Measurements from ENCODE around the gene XAF1. TPM values are rescaled to one million over a fixed set of nuclear protein-coding genes. Genes with fewer than 3 reads are reported as not detected.
A peak's percentile ranks its signal among the peaks of the same experiment; 100 is the strongest.

XAF1 gene
- total and polyA plus RNA-seq, 4 donors, result 9.8 to 30.2 (median 17.0) TPM

- Histone ChIP-seq H3K27me3 (ENCODE audit: control insufficient read depth, insufficient read depth, low read length) (peaks cover 2% of the 10 kb centered on the region), H3K4me1 (ENCODE audit: control insufficient read depth, insufficient read depth, low read length) (peaks cover 17% of the 10 kb centered on the region), H3K27ac (ENCODE audit: low read depth, low read length) (peak overlapping the region; percentile 61), H3K9me3 (ENCODE audit: control insufficient read depth, insufficient read depth, low read length) (no peaks in the 10 kb centered on the region), H3K36me3 (ENCODE audit: control insufficient read depth, insufficient read depth, low read length) (no peaks in the 10 kb centered on the region), H3K4me3 (ENCODE audit: low read depth, low read length) (no peak overlapping the region)
- 23% methylated on average over 3 of the region's 7 CpGs for WGBS (ENCODE audit: insufficient coverage)
- DNase-seq (ENCODE audit: low read depth in 4 of 6, low spot score in 6 of 6), result peak in 2 of 6 donors; percentile 3 to 35
These were observed 3.6 kb upstream of the XAF1 start for GRCh38 chr17:6752068-6752909.

DNA sequence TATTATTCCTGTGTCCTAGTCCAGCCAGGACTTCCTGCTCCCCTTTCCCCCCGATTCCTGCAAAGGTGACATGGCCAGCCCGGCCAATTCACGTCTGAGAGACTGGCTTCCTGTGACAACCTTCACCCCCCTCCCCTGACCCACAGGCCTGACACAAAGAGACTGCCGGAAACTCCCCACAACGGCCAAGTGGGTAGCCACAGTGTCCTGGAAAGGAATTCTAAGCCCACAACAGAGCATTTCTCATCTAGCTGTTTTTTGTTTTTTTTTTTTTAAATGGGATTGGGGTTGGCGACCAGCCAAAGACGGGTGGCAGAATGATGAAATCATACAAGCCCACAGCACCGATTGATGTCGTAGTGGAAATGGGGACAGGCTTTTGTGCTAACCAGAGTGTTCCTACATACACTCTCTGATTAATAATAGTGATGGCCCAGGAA lies 2.8 kb upstream of the XAF1 start:
- peak in 3 of 6 donors; percentile 23 to 68 (median 65) for DNase-seq (ENCODE audit: low read depth in 4 of 6, low spot score in 6 of 6)
- WGBS (ENCODE audit: insufficient coverage), result 19% methylated on average over 5 of the region's 9 CpGs
- H3K27ac ChIP-seq (ENCODE audit: low read depth, low read length), result peak overlapping the region; percentile 49
- H3K4me1 ChIP-seq (ENCODE audit: control insufficient read depth, insufficient read depth, low read length), result peaks cover 17% of the 10 kb centered on the region
- no peaks in the 10 kb centered on the region for H3K36me3 ChIP-seq (ENCODE audit: control insufficient read depth, insufficient read depth, low read length)
- no peak overlapping the region for H3K4me3 ChIP-seq (ENCODE audit: low read depth, low read length)
- H3K27me3 ChIP-seq (ENCODE audit: control insufficient read depth, insufficient read depth, low read length), result peaks cover 2% of the 10 kb centered on the region
- H3K9me3 ChIP-seq (ENCODE audit: control insufficient read depth, insufficient read depth, low read length), result no peaks in the 10 kb centered on the region

DNA sequence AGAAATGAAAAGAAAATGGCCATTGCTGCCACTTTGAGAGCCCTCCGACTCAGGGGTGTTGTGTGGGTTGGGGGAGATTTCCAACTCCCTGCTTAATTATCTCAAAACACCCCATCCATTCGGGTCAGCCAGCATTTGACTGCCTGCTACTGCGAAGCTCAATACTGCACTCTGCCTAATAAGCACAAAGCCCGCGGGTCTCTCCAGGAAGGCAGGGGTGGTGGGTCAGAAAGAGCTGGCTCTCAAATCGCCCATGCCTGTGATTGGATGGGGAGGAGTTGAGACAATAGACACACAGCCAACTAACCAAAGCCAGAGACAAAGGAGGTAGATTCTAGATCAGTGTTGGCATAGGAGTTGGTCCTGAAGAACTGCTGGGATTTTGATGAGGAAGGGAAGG lies 2.3 kb upstream of the XAF1 start:
- Histone ChIP-seq H3K4me1 (ENCODE audit: control insufficient read depth, insufficient read depth, low read length) (peaks cover 17% of the 10 kb centered on the region), H3K36me3 (ENCODE audit: control insufficient read depth, insufficient read depth, low read length) (no peaks in the 10 kb centered on the region), H3K4me3 (ENCODE audit: low read depth, low read length) (no peak overlapping the region), H3K9me3 (ENCODE audit: control insufficient read depth, insufficient read depth, low read length) (no peaks in the 10 kb centered on the region), H3K27ac (ENCODE audit: low read depth, low read length) (no peak overlapping the region), H3K27me3 (ENCODE audit: control insufficient read depth, insufficient read depth, low read length) (peaks cover 2% of the 10 kb centered on the region)
- WGBS (ENCODE audit: insufficient coverage), result no CpG with 5 or more reads among the region's 6 CpGs
- DNase-seq (ENCODE audit: low read depth in 4 of 6, low spot score in 6 of 6), result peak in 1 of 6 donors; percentile 34

DNA sequence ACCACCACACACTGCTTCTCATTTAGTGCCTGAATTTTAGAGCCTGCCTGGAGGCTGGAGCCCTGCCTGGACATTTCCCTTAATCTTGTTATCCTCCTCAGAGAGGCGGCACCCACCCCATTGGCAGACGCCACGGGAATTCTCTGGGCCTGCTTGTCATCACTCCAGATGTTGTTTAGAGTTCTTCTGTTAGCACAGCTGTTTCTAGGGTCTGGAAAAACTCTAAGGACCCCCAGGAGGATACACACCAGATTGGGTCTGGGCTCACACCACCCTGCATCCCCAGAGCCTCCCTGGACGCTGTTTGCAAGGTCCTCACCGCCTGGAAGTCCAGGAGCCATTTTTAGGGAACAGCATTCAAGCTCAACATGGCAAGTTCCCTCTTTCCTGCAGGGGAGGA lies 565 bp upstream of the XAF1 start:
- peak overlapping the region; percentile 26 for H3K4me3 ChIP-seq (ENCODE audit: low read depth, low read length)
- DNase-seq (ENCODE audit: low read depth in 4 of 6, low spot score in 6 of 6), result no peak
- peaks cover 2% of the 10 kb centered on the region for H3K27me3 ChIP-seq (ENCODE audit: control insufficient read depth, insufficient read depth, low read length)
- no peaks in the 10 kb centered on the region for H3K9me3 ChIP-seq (ENCODE audit: control insufficient read depth, insufficient read depth, low read length)
- no peaks in the 10 kb centered on the region for H3K36me3 ChIP-seq (ENCODE audit: control insufficient read depth, insufficient read depth, low read length)
- peak overlapping the region; percentile 79 for H3K27ac ChIP-seq (ENCODE audit: low read depth, low read length)
- H3K4me1 ChIP-seq (ENCODE audit: control insufficient read depth, insufficient read depth, low read length), result peaks cover 17% of the 10 kb centered on the region
- WGBS (ENCODE audit: insufficient coverage), result 80% methylated on average over 1 of the region's 5 CpGs

DNA sequence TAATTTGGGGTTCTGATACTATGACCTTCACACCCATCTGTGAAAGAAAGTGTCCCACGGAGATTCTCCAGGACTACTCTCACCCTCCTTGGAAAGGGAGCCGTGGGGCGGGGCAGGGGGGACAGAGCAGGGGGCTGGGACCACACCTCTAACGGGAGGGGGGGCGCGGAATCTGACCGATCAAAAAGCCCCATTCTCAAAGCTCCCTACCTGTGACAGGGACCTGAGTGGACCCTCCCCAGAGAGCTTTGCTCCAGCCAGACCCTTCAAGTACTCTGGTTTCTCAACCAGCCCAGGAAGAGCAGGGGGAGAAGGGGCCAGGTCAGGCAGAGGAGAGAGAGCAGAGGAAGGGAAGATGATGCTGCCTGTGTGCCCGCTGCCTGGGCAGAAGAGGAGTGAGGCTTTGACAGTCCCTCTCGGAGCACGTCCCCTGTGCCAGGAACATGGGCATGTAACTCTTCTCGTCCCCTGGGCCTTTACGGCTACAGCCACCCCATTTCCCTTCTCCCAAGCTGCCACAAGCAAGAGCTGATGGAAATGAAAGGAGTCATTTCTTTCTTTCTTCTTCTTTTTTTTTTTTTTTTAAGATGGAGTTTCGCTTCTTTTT lies 682 bp downstream of the XAF1 start:
- no peak overlapping the region for H3K27ac ChIP-seq (ENCODE audit: low read depth, low read length)
- no peak for DNase-seq (ENCODE audit: low read depth in 4 of 6, low spot score in 6 of 6)
- WGBS (ENCODE audit: insufficient coverage), result 53% methylated on average over 4 of the region's 13 CpGs

DNA sequence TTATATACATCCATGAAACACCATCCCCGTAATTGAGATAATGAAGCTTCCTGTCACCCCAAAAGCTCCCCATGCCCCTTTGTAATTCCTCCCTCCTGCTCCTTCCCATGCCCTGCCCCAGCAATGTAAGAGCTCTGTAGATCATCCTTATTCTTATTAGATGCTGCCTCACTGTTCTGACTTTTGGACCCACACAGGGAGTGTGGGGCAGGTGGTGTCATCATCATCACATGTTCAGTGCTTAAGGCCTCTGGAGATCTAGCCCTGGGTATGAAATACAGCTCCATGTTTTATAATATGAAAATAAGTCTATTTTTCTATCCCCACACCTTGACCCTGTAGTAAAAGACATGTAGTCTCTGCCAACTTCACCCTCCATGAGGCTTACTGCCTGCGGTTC lies 1.9 kb downstream of the XAF1 start:
- Histone ChIP-seq H3K4me3 (ENCODE audit: low read depth, low read length) (no peak overlapping the region), H3K27me3 (ENCODE audit: control insufficient read depth, insufficient read depth, low read length) (peaks cover 2% of the 10 kb centered on the region), H3K4me1 (ENCODE audit: control insufficient read depth, insufficient read depth, low read length) (peaks cover 19% of the 10 kb centered on the region), H3K9me3 (ENCODE audit: control insufficient read depth, insufficient read depth, low read length) (no peaks in the 10 kb centered on the region), H3K27ac (ENCODE audit: low read depth, low read length) (no peak overlapping the region), H3K36me3 (ENCODE audit: control insufficient read depth, insufficient read depth, low read length) (no peaks in the 10 kb centered on the region)
- WGBS (ENCODE audit: insufficient coverage), result 100% methylated on average over 1 of the region's 2 CpGs
- DNase-seq (ENCODE audit: low read depth in 4 of 6, low spot score in 6 of 6), result no peak

More for the DNA sequence above, 682 bp downstream of the XAF1 start:
- peaks cover 21% of the 10 kb centered on the region for H3K4me1 ChIP-seq (ENCODE audit: control insufficient read depth, insufficient read depth, low read length)
- peak overlapping the region; percentile 26 for H3K4me3 ChIP-seq (ENCODE audit: low read depth, low read length)
- H3K27me3 ChIP-seq (ENCODE audit: control insufficient read depth, insufficient read depth, low read length), result peaks cover 2% of the 10 kb centered on the region
- H3K9me3 ChIP-seq (ENCODE audit: control insufficient read depth, insufficient read depth, low read length), result no peaks in the 10 kb centered on the region
- H3K36me3 ChIP-seq (ENCODE audit: control insufficient read depth, insufficient read depth, low read length), result no peaks in the 10 kb centered on the region

DNA sequence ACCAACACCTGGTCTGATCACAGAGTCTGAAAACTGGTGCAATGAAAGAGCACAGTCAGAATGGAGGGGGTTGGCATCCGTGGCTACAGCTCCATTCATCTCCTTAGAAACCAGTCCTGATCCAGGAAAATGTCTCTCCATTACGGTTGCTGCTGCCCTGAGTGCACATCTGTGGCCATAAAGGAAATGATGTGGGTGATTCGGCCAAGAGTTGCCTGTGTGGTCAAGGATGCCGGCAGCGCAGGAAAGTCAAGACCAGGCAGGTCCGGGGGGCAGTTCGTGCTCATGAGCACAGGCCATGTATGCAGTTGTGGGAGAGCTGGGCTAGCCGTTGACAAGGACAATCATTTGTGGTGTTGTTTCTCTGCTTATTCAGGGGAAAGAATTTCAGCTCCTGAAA lies 5.9 kb downstream of the XAF1 start:
- DNase-seq (ENCODE audit: low read depth in 4 of 6, low spot score in 6 of 6), result peak in 5 of 6 donors; percentile 24 to 76 (median 48)
- H3K9me3 ChIP-seq (ENCODE audit: control insufficient read depth, insufficient read depth, low read length), result no peaks in the 10 kb centered on the region
- no peak overlapping the region for H3K4me3 ChIP-seq (ENCODE audit: low read depth, low read length)
- H3K4me1 ChIP-seq (ENCODE audit: control insufficient read depth, insufficient read depth, low read length), result peaks cover 8% of the 10 kb centered on the region
- H3K27me3 ChIP-seq (ENCODE audit: control insufficient read depth, insufficient read depth, low read length), result no peaks in the 10 kb centered on the region
- no peak overlapping the region for H3K27ac ChIP-seq (ENCODE audit: low read depth, low read length)
- no peaks in the 10 kb centered on the region for H3K36me3 ChIP-seq (ENCODE audit: control insufficient read depth, insufficient read depth, low read length)
- WGBS (ENCODE audit: insufficient coverage), result 26% methylated on average over 7 of the region's 8 CpGs

DNA sequence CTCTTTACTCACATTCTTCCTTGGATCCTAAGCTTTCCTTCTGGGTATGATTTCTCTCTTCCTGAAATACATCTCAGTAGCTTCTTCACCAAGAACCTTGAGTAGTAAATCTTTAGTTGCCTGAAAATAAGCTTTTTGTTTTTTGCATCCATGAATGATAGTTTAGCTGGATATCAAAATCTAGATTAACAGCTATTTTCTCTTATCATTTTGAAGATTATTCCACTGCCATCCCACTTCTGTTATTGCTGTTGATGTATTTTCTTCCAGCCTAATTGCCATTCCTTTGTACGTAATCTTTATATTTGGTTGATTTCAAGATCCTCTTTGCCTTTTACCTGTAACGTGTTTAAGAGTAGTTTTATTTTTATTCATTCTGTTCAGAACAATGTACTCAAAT lies 12.6 kb downstream of the XAF1 start:
- Histone ChIP-seq H3K36me3 (ENCODE audit: control insufficient read depth, insufficient read depth, low read length) (no peaks in the 10 kb centered on the region), H3K27me3 (ENCODE audit: control insufficient read depth, insufficient read depth, low read length) (no peaks in the 10 kb centered on the region), H3K9me3 (ENCODE audit: control insufficient read depth, insufficient read depth, low read length) (no peaks in the 10 kb centered on the region)

GRCh38 chr17:6772016-6772415 lies 16.2 kb downstream of the XAF1 start:
- peaks cover 2% of the 10 kb centered on the region for H3K9me3 ChIP-seq (ENCODE audit: control insufficient read depth, insufficient read depth, low read length)
- WGBS (ENCODE audit: insufficient coverage), result no CpG with 5 or more reads among the region's 1 CpG
- no peak for DNase-seq (ENCODE audit: low read depth in 4 of 6, low spot score in 6 of 6)
- H3K4me3 ChIP-seq (ENCODE audit: low read depth, low read length), result no peak overlapping the region
- peaks cover 21% of the 10 kb centered on the region for H3K27me3 ChIP-seq (ENCODE audit: control insufficient read depth, insufficient read depth, low read length)
- no peaks in the 10 kb centered on the region for H3K36me3 ChIP-seq (ENCODE audit: control insufficient read depth, insufficient read depth, low read length)
- peaks cover 7% of the 10 kb centered on the region for H3K4me1 ChIP-seq (ENCODE audit: control insufficient read depth, insufficient read depth, low read length)
- no peak overlapping the region for H3K27ac ChIP-seq (ENCODE audit: low read depth, low read length)

More for the DNA sequence above, 12.6 kb downstream of the XAF1 start:
- no peak for DNase-seq (ENCODE audit: low read depth in 4 of 6, low spot score in 6 of 6)
- Histone ChIP-seq H3K4me3 (ENCODE audit: low read depth, low read length) (no peak overlapping the region), H3K4me1 (ENCODE audit: control insufficient read depth, insufficient read depth, low read length) (no peaks in the 10 kb centered on the region), H3K27ac (ENCODE audit: low read depth, low read length) (no peak overlapping the region)
- WGBS (ENCODE audit: insufficient coverage), result no CpG with 5 or more reads among the region's 2 CpGs

All from spinal cord (tissue), 10 donors.